Measurements from ENCODE around the gene EPHA3. TPM values are rescaled to one million over a fixed set of nuclear protein-coding genes. Genes with fewer than 3 reads are reported as not detected.

Gene EPHA3
- total and polyA plus RNA-seq, 10 of the 15 experiments (the other 5 are each of a cell fraction or from before 2014, with no cell fraction given), result 0.03 to 39.0 (median 0.07) TPM; not detected in 4

GRCh38 chr3:89449086-89449485 is 341.7 kb downstream of the EPHA3 start (continued):
- TF ChIP-seq ZNF384 (IDR thresholded peaks at IDR 0.05; ENCODE audit: borderline replicate concordance, low read depth, low read length), result no peak
- no peak for TF ChIP-seq TCF3 (IDR thresholded peaks at IDR 0.05; ENCODE audit: borderline replicate concordance, insufficient read depth, low read depth, low read length)
- no peak for TF ChIP-seq BRCA1 (IDR thresholded peaks at IDR 0.05; ENCODE audit: low read depth, low read length)
- no peak for TF ChIP-seq USF1 (IDR thresholded peaks at IDR 0.05; ENCODE audit: borderline replicate concordance, extremely low read length, insufficient read depth, low read depth, low read length)
- no peak for TF ChIP-seq ZBED1 (IDR thresholded peaks at IDR 0.05; ENCODE audit: borderline replicate concordance)
- no peak for TF ChIP-seq STAT3 (IDR thresholded peaks at IDR 0.05; ENCODE audit: low read depth, low read length)
- no peak for TF ChIP-seq PAX8 (IDR thresholded peaks at IDR 0.05)
- TF ChIP-seq ZNF592 (IDR thresholded peaks at IDR 0.05), result no peak
- no peak for TF ChIP-seq TCF7 (IDR thresholded peaks at IDR 0.05; ENCODE audit: borderline replicate concordance)
- TF ChIP-seq ZNF687 (IDR thresholded peaks at IDR 0.05), result no peak
- TF ChIP-seq GABPA (IDR thresholded peaks at IDR 0.05; ENCODE audit: low read depth), result no peak
- no peak for TF ChIP-seq HDAC6 (IDR thresholded peaks at IDR 0.05; ENCODE audit: unreplicated experiment)
- no peak for TF ChIP-seq CBX5 (IDR thresholded peaks at IDR 0.05; ENCODE audit: low read depth)

Measured in GM12878 (cell line).